HFFc6 (cell line): ENCODE data around the gene PDCD1. TPM values are rescaled to one million over a fixed set of nuclear protein-coding genes. Genes with fewer than 3 reads are reported as not detected.

Experiments used
- DNase-seq: peaks from one replicate; pipeline ENCODE4 v3.0.0-alpha.2; 2018
- H3K27ac Mint-ChIP-seq: 2 replicates; pipeline ENCODE4 v1.8.0; 2020; ENCODE audit warnings: mild to moderate bottlenecking, mixed read lengths
- H3K27me3 Mint-ChIP-seq: 2 replicates; pipeline ENCODE4 v1.8.0; 2021; ENCODE audit warnings: mild to moderate bottlenecking, moderate library complexity, mixed read lengths; ENCODE audit not compliant: insufficient read depth
- H3K36me3 Mint-ChIP-seq: 2 replicates; pipeline ENCODE4 v1.8.0; 2021; ENCODE audit warnings: low read depth, mixed read lengths
- H3K4me1 Mint-ChIP-seq: 2 replicates; pipeline ENCODE4 v1.8.0; 2020; ENCODE audit warnings: low read depth, mixed read lengths
- H3K4me3 Mint-ChIP-seq: 2 replicates; pipeline ENCODE4 v1.8.0; 2020; ENCODE audit warnings: mild to moderate bottlenecking, moderate library complexity, mixed read lengths
- H3K9me3 Mint-ChIP-seq: 2 replicates; pipeline ENCODE4 v1.8.0; 2020; ENCODE audit warnings: mild to moderate bottlenecking, mixed read lengths
- CTCF ChIP-seq: fragments of 200-600 bp; sonication (generic); IDR thresholded peaks from 2 replicates; pipeline ENCODE4 v1.5.0; 2021; ENCODE audit warnings: antibody characterized with exemption, mild to moderate bottlenecking
- total RNA-seq, 6 experiments: library from RNA; stranded (reverse); fragmentation: NEBNext Ultra II Directional; extraction: Animal tissue kit (Norgen Biotek cat#: 25700); gene quantifications; 2 replicates in 1 of 6; 3 replicates in 5 of 6; pipeline ENCODE4 v1.2.3, GENCODE V29; 2021

The PDCD1 gene
- total RNA-seq, 6 experiments from 2014 or later = not detected

GRCh38 chr2:241859017-241859435 is 332 bp upstream of the PDCD1 start:
- DNase-seq = no peak
- H3K36me3 Mint-ChIP-seq = peaks cover 1% of the 10 kb centered on the region
- H3K27ac Mint-ChIP-seq = no peak overlapping the region
- no peak overlapping the region for H3K4me3 Mint-ChIP-seq
- H3K27me3 Mint-ChIP-seq = peaks cover 11% of the 10 kb centered on the region
- H3K4me1 Mint-ChIP-seq = no peaks in the 10 kb centered on the region; the same call in 1 of the 2 replicates
- peaks cover 1% of the 10 kb centered on the region for H3K9me3 Mint-ChIP-seq
- no peak for TF ChIP-seq CTCF

GRCh38 chr2:241857572-241858121 is 1.0 kb downstream of the PDCD1 start:
- no peak for TF ChIP-seq CTCF
- Mint-ChIP-seq H3K9me3 (no peaks in the 10 kb centered on the region), H3K4me1 (no peaks in the 10 kb centered on the region; the same call in 1 of the 2 replicates), H3K27me3 (peaks cover 5% of the 10 kb centered on the region), H3K36me3 (no peaks in the 10 kb centered on the region), H3K4me3 (no peak overlapping the region), H3K27ac (no peak overlapping the region)
- no peak for DNase-seq

GRCh38 chr2:241857041-241857541 is 1.6 kb downstream of the PDCD1 start:
- H3K4me1 Mint-ChIP-seq = no peaks in the 10 kb centered on the region; the same call in 1 of the 2 replicates
- no peak for DNase-seq
- H3K27me3 Mint-ChIP-seq = peaks cover 2% of the 10 kb centered on the region
- H3K4me3 Mint-ChIP-seq = no peak overlapping the region
- no peak overlapping the region for H3K27ac Mint-ChIP-seq
- no peaks in the 10 kb centered on the region for H3K36me3 Mint-ChIP-seq
- no peak for TF ChIP-seq CTCF
- H3K9me3 Mint-ChIP-seq = no peaks in the 10 kb centered on the region

- no peak for DNase-seq
- no peaks in the 10 kb centered on the region for H3K36me3 Mint-ChIP-seq
- no peak for TF ChIP-seq CTCF
- H3K4me3 Mint-ChIP-seq = no peak overlapping the region
- H3K4me1 Mint-ChIP-seq = no peaks in the 10 kb centered on the region; the same call in 1 of the 2 replicates
- no peak overlapping the region for H3K27ac Mint-ChIP-seq
- H3K27me3 Mint-ChIP-seq = peaks cover 4% of the 10 kb centered on the region
- no peaks in the 10 kb centered on the region for H3K9me3 Mint-ChIP-seq
These were observed 2.7 kb downstream of the PDCD1 start for GRCh38 chr2:241855888-241856422.

- Mint-ChIP-seq H3K9me3 (no peaks in the 10 kb centered on the region), H3K4me1 (no peaks in the 10 kb centered on the region; the same call in 1 of the 2 replicates), H3K27ac (no peak overlapping the region), H3K36me3 (no peaks in the 10 kb centered on the region), H3K27me3 (peaks cover 4% of the 10 kb centered on the region), H3K4me3 (no peak overlapping the region)
- no peak for TF ChIP-seq CTCF
- DNase-seq = no peak
These were observed 3.3 kb downstream of the PDCD1 start for GRCh38 chr2:241855245-241855887.
